Measurements from ENCODE around the gene CADPS2.

DNA sequence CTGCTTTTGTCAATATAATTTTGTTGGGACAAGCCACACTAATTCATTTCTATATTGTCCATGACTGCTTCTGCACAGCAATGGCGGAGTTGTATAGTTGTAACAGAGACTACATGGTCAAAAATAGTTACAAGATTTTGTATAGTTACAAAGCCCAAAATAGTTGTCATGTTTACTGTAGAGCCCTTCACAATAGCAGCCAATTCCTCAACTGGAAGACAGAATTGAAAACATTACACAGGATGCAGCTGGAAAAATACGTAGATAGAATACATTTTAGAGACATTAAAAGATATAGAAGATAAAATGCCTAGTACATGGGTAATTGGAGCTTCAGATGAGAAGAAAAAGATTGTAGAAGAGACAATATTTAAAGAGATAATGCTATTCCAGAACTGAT, 425.3 kb downstream of the CADPS2 start:
- TF ChIP-seq, protein P1, sequence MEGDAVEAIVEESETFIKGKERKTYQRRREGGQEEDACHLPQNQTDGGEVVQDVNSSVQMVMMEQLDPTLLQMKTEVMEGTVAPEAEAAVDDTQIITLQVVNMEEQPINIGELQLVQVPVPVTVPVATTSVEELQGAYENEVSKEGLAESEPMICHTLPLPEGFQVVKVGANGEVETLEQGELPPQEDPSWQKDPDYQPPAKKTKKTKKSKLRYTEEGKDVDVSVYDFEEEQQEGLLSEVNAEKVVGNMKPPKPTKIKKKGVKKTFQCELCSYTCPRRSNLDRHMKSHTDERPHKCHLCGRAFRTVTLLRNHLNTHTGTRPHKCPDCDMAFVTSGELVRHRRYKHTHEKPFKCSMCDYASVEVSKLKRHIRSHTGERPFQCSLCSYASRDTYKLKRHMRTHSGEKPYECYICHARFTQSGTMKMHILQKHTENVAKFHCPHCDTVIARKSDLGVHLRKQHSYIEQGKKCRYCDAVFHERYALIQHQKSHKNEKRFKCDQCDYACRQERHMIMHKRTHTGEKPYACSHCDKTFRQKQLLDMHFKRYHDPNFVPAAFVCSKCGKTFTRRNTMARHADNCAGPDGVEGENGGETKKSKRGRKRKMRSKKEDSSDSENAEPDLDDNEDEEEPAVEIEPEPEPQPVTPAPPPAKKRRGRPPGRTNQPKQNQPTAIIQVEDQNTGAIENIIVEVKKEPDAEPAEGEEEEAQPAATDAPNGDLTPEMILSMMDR (conservative IDR thresholded peaks at IDR 0.05; ENCODE audit: low read length) = no peak
- TF ChIP-seq EZH2phosphoT487 (IDR thresholded peaks at IDR 0.05; ENCODE audit: borderline replicate concordance, low read depth, low read length) = no peak
